ENCODE data around the gene TSGA10IP.

DNA sequence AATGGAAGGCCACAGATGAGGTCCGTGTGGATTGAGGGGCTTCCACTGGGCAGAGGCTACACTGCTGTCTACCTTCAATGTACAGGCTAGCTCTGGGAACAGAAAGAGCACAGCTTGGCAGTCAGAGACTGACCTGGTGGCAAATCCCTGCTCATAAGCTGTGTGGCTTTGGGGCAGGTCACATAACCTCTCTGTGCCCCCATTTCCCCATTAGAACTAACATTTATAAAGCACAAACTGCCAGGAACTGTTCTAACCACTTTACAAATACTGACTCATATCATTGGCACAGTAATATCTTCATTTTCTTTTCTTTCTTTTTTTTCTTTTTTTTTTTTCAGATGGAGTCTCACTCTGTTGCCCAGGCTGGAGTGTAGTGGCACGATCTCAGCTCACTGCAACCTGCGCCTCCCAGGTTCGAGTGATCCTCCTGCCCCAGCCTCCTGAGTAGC lies 48.2 kb upstream of the TSGA10IP start:
- TF ChIP-seq EZH2 (IDR thresholded peaks at IDR 0.05; ENCODE audit: borderline replicate concordance, insufficient read depth, low read depth, low read length, poor library complexity, severe bottlenecking), result no peak
- TF ChIP-seq, protein P1, sequence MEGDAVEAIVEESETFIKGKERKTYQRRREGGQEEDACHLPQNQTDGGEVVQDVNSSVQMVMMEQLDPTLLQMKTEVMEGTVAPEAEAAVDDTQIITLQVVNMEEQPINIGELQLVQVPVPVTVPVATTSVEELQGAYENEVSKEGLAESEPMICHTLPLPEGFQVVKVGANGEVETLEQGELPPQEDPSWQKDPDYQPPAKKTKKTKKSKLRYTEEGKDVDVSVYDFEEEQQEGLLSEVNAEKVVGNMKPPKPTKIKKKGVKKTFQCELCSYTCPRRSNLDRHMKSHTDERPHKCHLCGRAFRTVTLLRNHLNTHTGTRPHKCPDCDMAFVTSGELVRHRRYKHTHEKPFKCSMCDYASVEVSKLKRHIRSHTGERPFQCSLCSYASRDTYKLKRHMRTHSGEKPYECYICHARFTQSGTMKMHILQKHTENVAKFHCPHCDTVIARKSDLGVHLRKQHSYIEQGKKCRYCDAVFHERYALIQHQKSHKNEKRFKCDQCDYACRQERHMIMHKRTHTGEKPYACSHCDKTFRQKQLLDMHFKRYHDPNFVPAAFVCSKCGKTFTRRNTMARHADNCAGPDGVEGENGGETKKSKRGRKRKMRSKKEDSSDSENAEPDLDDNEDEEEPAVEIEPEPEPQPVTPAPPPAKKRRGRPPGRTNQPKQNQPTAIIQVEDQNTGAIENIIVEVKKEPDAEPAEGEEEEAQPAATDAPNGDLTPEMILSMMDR (IDR thresholded peaks at IDR 0.05), result no peak

Measured in B cell (primary cell).